SK-N-SH (cell line): ENCODE results near the gene RPS6KA5. TPM values are rescaled to one million over a fixed set of nuclear protein-coding genes. Genes with fewer than 3 reads are reported as not detected.

ENCODE experiments used
- CTCF ChIA-PET: fragments of 300-600, 350-600 bp; formaldehyde crosslinking; extraction: SDS; loops from one replicate; lab custom pipeline; 2021; lab: Yijun Ruan, JAX
- POLR2A ChIA-PET: fragments of 350-600 bp; sonication (Branson Sonifier 250); formaldehyde crosslinking; extraction: SDS; loops from one replicate; lab custom pipeline; 2020; ENCODE audit warnings: antibody characterized with exemption, inconsistent platforms; lab: Yijun Ruan, JAX
- DNase-seq: peaks from one replicate; pipeline ENCODE4 v3.0.0; 2012
- H2AFZ ChIP-seq: fragments of 200-600 bp; sonication (generic); 2 replicates; pipeline ENCODE4 v1.8.1; 2016; ENCODE audit warnings: antibody characterized with exemption, mild to moderate bottlenecking, low read depth
- H3F3A ChIP-seq: fragments of 200-600 bp; sonication (generic); replicated peaks from 2 replicates; pipeline ENCODE3; 2016; ENCODE audit warnings: antibody characterized with exemption, mild to moderate bottlenecking; ENCODE audit not compliant: insufficient read depth
- H3K27ac ChIP-seq, 2 experiments: fragments of 200-500 bp in 1 of 2; fragments of 200-600 bp in 1 of 2; sonication (Bioruptor generic) in 1 of 2; sonication (generic), shearing (Covaris generic) in 1 of 2; 2 replicates each; pipeline versions ENCODE4 v1.5.1 to v1.6.1; 2014 to 2016; ENCODE audit warnings: low read depth in 2 of 2, inconsistent platforms in 1 of 2, low read length in 1 of 2, mild to moderate bottlenecking in 1 of 2, mixed read lengths in 1 of 2
- H3K27me3 ChIP-seq: fragments of 200-600 bp; sonication (generic), shearing (Covaris generic); 2 replicates; pipeline ENCODE4 v1.6.1; 2016; ENCODE audit warnings: mixed run types; ENCODE audit not compliant: insufficient read depth
- H3K36me3 ChIP-seq, 2 experiments: fragments of 200-500 bp in 1 of 2; fragments of 200-600 bp in 1 of 2; sonication (Bioruptor generic) in 1 of 2; sonication (generic) in 1 of 2; replicated peaks in 1 of 2; 2 replicates each; pipeline versions ENCODE3 to v1.5.1; 2014 to 2016; ENCODE audit warnings: low read length in 1 of 2, mild to moderate bottlenecking in 1 of 2; ENCODE audit not compliant: insufficient read depth in 2 of 2, control insufficient read depth in 1 of 2
- H3K4me1 ChIP-seq, 2 experiments: fragments of 200-500 bp in 1 of 2; fragments of 200-600 bp in 1 of 2; sonication (Bioruptor generic) in 1 of 2; sonication (generic), shearing (Covaris generic) in 1 of 2; 2 replicates each; pipeline versions ENCODE4 v1.5.1 to v1.6.1; 2014 to 2016; ENCODE audit warnings: low read depth in 1 of 2, low read length in 1 of 2, mixed run types in 1 of 2; ENCODE audit not compliant: insufficient read depth in 2 of 2, control insufficient read depth in 1 of 2
- H3K4me2 ChIP-seq: fragments of 200-600 bp; sonication (generic), shearing (Covaris generic); 2 replicates; pipeline ENCODE4 v1.6.1; 2017; ENCODE audit warnings: mixed run types
- H3K4me3 ChIP-seq, 2 experiments: fragments of 200-500 bp in 1 of 2; fragments of 200-600 bp in 1 of 2; sonication (Bioruptor generic) in 1 of 2; sonication (generic), shearing (Covaris generic) in 1 of 2; 2 replicates each; pipeline versions ENCODE4 v1.5.1 to v1.8.1; 2014 to 2016; ENCODE audit warnings: low read depth in 2 of 2, inconsistent platforms in 1 of 2, low read length in 1 of 2, mild to moderate bottlenecking in 1 of 2, mixed read lengths in 1 of 2, moderate library complexity in 1 of 2
- H3K79me2 ChIP-seq: fragments of 200-600 bp; sonication (generic); 2 replicates; pipeline ENCODE4 v1.8.1; 2017; ENCODE audit warnings: mild to moderate bottlenecking; ENCODE audit not compliant: insufficient read depth
- H3K9ac ChIP-seq: fragments of 200-600 bp; sonication (generic); 2 replicates; pipeline ENCODE4 v1.6.1; 2017; ENCODE audit warnings: mixed run types
- H3K9me2 ChIP-seq: fragments of 200-600 bp; sonication (generic); 2 replicates; pipeline ENCODE4 v1.6.1; 2017; ENCODE audit warnings: mixed run types
- H3K9me3 ChIP-seq: fragments of 200-600 bp; sonication (generic); 2 replicates; pipeline ENCODE4 v1.6.1; 2017; ENCODE audit warnings: mixed run types, mild to moderate bottlenecking, moderate library complexity
- H4K20me1 ChIP-seq: fragments of 200-600 bp; sonication (generic); 2 replicates; pipeline ENCODE4 v1.6.1; 2017; ENCODE audit warnings: mild to moderate bottlenecking, mixed run types; ENCODE audit not compliant: insufficient read depth
- CTCF ChIP-seq: fragments of 200-600 bp; sonication (generic); IDR thresholded peaks from 2 replicates; pipeline ENCODE4 v1.6.1; 2017; ENCODE audit warnings: antibody characterized with exemption, mild to moderate bottlenecking, moderate library complexity
- ELF1 ChIP-seq: IDR thresholded peaks from 2 replicates; pipeline ENCODE4 v1.4.0; 2012
- EP300 ChIP-seq, 2 experiments: IDR thresholded peaks; 2 replicates each; pipeline versions ENCODE4 v1.4.0 to v1.6.1; 2012; ENCODE audit warnings: borderline replicate concordance in 1 of 2, low read depth in 1 of 2, low read length in 1 of 2
- EZH2phosphoT487 ChIP-seq: fragments of 200-600 bp; sonication (generic); IDR thresholded peaks from 2 replicates; pipeline ENCODE4 v1.6.1; 2017; ENCODE audit warnings: low read depth, mixed run types, mild to moderate bottlenecking, antibody characterized with exemption, moderate library complexity, borderline replicate concordance
- FOSL2 ChIP-seq: IDR thresholded peaks from 2 replicates; pipeline ENCODE4 v1.4.0; 2012; ENCODE audit warnings: low read depth, mild to moderate bottlenecking, moderate library complexity, borderline replicate concordance
- FOXM1 ChIP-seq: IDR thresholded peaks from 2 replicates; pipeline ENCODE4 v1.4.0; 2012; ENCODE audit warnings: low read depth, mild to moderate bottlenecking
- GABPA ChIP-seq: IDR thresholded peaks from 2 replicates; pipeline ENCODE4 v1.4.0; 2012; ENCODE audit warnings: low read depth, mild to moderate bottlenecking
- GATA2 ChIP-seq: sonication (generic); formaldehyde crosslinking; IDR thresholded peaks from 2 replicates; pipeline ENCODE4 v1.5.0; 2020; ENCODE audit warnings: mild to moderate bottlenecking, missing genetic modification reagents
- MXI1 ChIP-seq: IDR thresholded peaks from 2 replicates; pipeline ENCODE4 v1.6.1; 2012; ENCODE audit warnings: mild to moderate bottlenecking, low read depth, low read length, improper control_type of control experiment
- POLR2AphosphoS5 ChIP-seq: IDR thresholded peaks from 2 replicates; pipeline ENCODE4 v1.6.1; 2012; ENCODE audit warnings: low read depth, low read length
- RAD21 ChIP-seq: IDR thresholded peaks from 2 replicates; pipeline ENCODE4 v1.6.1; 2012; ENCODE audit warnings: mild to moderate bottlenecking, low read length
- RCOR1 ChIP-seq: fragments of 150-350 bp; IDR thresholded peaks from 2 replicates; pipeline ENCODE4 v1.6.1; 2017; ENCODE audit warnings: antibody characterized with exemption, low read length
- REST ChIP-seq: IDR thresholded peaks from 2 replicates; pipeline ENCODE4 v1.6.1; 2012; ENCODE audit warnings: mild to moderate bottlenecking, low read depth, low read length, moderate library complexity
- TAF1 ChIP-seq: IDR thresholded peaks from 2 replicates; pipeline ENCODE4 v1.6.1; 2012; ENCODE audit warnings: low read depth, mild to moderate bottlenecking, low read length, moderate library complexity, borderline replicate concordance
- TEAD4 ChIP-seq: IDR thresholded peaks from 2 replicates; pipeline ENCODE4 v1.4.0; 2012; ENCODE audit warnings: mild to moderate bottlenecking, borderline replicate concordance; ENCODE audit not compliant: insufficient read depth
- YY1 ChIP-seq: IDR thresholded peaks from 2 replicates; pipeline ENCODE4 v1.4.0; 2012; ENCODE audit warnings: low read depth, mild to moderate bottlenecking
- ZBTB33 ChIP-seq: IDR thresholded peaks from 2 replicates; pipeline ENCODE4 v1.4.0; 2012; ENCODE audit warnings: low read depth, borderline replicate concordance
- WGBS: methylation state at CpG from one replicate; pipeline ENCODE4 v1.1.6; 2017; ENCODE audit warnings: low lambda C conversion rate; 5-methylcytosine and 5-hydroxymethylcytosine counted together
- polyA plus RNA-seq, 3 experiments: library from polyadenylated mRNA; depleted of rRNA; stranded (reverse); fragments of >200 nt; gene quantifications; 2 replicates each; pipeline ENCODE4 v1.2.3, GENCODE V29; 2012

RPS6KA5 gene
- polyA plus RNA-seq, 1 of the 3 experiments (the other 2 are of a cell fraction) = 0.67 TPM

GRCh38 chr14:90807060-90807459, 253.4 kb downstream of the RPS6KA5 start:
- Histone ChIP-seq H3K79me2 (peaks cover 71% of the 10 kb centered on the region), H3K27me3 (no peaks in the 10 kb centered on the region), H2AFZ (no peak overlapping the region), H3K4me2 (no peak overlapping the region), H4K20me1 (no peaks in the 10 kb centered on the region), H3K27ac (no peak overlapping the region), H3F3A (no peaks in the 10 kb centered on the region), H3K9me2 (no peaks in the 10 kb centered on the region), H3K9me3 (no peaks in the 10 kb centered on the region), H3K9ac (no peak overlapping the region), H3K4me3 (no peak overlapping the region), H3K36me3 (no peaks in the 10 kb centered on the region), H3K4me1 (peaks cover 8 to 24% of the 10 kb centered on the region in 2 experiments; a peak in 2 of 4 replicates)
- DNase-seq = no peak
- ChIA-PET CTCF (no interaction called here), POLR2A (interaction anchor here (1.8 kb wide), 1 partner anchor 11 kb away, joined by 4 read pairs; no protein-coding TSS in a partner anchor)
- WGBS = 95% methylated on average over 6 of the region's 6 CpGs
- TF ChIP-seq EZH2phosphoT487 = no peak
- no peak for TF ChIP-seq YY1
- TF ChIP-seq CTCF = no peak
- TF ChIP-seq RAD21 = no peak
- TF ChIP-seq GATA2 (CRISPR knock-in tag) = no peak
- no peak for TF ChIP-seq MXI1

GRCh38 chr14:90805662-90806540, 254.5 kb downstream of the RPS6KA5 start:
- TF ChIP-seq GABPA (no peak), POLR2AphosphoS5 (no peak), ELF1 (no peak), RAD21 (no peak), EP300 (IDR thresholded peaks at IDR 0.05; ENCODE audit: borderline replicate concordance in 1 of 2, low read depth in 1 of 2, low read length in 1 of 2) (no peak), TEAD4 (no peak), RCOR1 (no peak), YY1 (no peak), REST (no peak), FOSL2 (no peak), TAF1 (no peak), ZBTB33 (no peak), FOXM1 (no peak)
- TF ChIP-seq, all 33 proteins: peak for 0
- no peak overlapping the region for H3K9ac ChIP-seq
- H3F3A ChIP-seq = no peaks in the 10 kb centered on the region
- 89% methylated on average over 14 of the region's 21 CpGs for WGBS
- H4K20me1 ChIP-seq = no peaks in the 10 kb centered on the region
- H3K4me2 ChIP-seq = no peak overlapping the region
- peaks cover 78% of the 10 kb centered on the region for H3K79me2 ChIP-seq
- no peak overlapping the region for H2AFZ ChIP-seq
- H3K9me3 ChIP-seq = no peaks in the 10 kb centered on the region
- DNase-seq = no peak
- H3K4me3 ChIP-seq = no peak overlapping the region
- H3K27me3 ChIP-seq = no peaks in the 10 kb centered on the region
- peaks cover 8 to 24% of the 10 kb centered on the region in 2 experiments; a peak in 2 of 4 replicates for H3K4me1 ChIP-seq
- ChIA-PET CTCF (interaction anchor here (0.8 to 2.4 kb wide), 5 partner anchors 10 to 504 kb away, joined by 3 to 7 read pairs (median 3); no protein-coding TSS in a partner anchor), POLR2A (interaction anchor here (1.8 kb wide), 1 partner anchor 10 kb away, joined by 4 read pairs; no protein-coding TSS in a partner anchor)
- H3K27ac ChIP-seq = no peak overlapping the region
- H3K36me3 ChIP-seq = no peaks in the 10 kb centered on the region
- no peaks in the 10 kb centered on the region for H3K9me2 ChIP-seq
